ENCODE data around the gene GRIN3B.
A peak's percentile ranks its signal among the peaks of the same experiment; 100 is the strongest.

DNA sequence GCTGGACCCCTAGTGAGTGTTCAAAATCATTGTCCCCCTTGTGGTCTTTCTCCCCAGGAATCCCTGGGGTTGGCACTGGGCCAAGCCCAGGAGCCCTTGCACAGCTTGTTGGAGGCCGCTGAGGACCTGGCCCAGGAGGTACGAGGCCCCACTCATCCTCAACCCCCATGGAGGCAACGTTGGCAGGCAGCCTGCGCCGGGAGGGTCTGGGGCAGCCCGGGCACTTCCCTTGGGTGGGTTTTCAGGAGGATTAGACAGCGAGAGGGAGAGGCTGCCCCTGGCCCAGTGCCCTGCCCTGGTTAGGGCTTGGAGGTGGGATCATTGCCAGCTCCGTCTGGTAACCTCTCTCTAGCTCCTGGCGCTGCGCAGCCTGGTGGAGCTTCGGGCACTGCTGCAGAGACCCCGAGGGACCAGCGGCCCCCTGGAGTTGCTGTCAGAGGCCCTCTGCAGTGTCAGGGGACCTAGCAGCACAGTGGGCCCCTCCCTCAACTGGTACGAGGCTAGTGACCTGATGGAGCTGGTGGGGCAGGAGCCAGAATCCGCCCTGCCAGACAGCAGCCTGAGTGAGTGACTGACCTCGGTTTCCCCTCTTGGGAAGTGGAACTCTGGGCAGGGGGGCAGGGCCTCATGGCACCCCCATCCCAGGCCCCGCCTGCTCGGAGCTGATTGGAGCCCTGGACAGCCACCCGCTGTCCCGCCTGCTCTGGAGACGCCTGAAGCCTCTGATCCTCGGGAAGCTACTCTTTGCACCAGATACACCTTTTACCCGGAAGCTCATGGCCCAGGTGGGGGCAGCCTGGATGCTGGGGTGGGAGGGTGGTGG is 42.7 kb downstream of the GRIN3B start:
- no peak for TF ChIP-seq ZSCAN16 (tag by site-specific recombination; IDR thresholded peaks at IDR 0.05)
- TF ChIP-seq ZNF394 (tag by site-specific recombination; IDR thresholded peaks at IDR 0.05; ENCODE audit: borderline replicate concordance), result no peak
- TF ChIP-seq, protein P1, sequence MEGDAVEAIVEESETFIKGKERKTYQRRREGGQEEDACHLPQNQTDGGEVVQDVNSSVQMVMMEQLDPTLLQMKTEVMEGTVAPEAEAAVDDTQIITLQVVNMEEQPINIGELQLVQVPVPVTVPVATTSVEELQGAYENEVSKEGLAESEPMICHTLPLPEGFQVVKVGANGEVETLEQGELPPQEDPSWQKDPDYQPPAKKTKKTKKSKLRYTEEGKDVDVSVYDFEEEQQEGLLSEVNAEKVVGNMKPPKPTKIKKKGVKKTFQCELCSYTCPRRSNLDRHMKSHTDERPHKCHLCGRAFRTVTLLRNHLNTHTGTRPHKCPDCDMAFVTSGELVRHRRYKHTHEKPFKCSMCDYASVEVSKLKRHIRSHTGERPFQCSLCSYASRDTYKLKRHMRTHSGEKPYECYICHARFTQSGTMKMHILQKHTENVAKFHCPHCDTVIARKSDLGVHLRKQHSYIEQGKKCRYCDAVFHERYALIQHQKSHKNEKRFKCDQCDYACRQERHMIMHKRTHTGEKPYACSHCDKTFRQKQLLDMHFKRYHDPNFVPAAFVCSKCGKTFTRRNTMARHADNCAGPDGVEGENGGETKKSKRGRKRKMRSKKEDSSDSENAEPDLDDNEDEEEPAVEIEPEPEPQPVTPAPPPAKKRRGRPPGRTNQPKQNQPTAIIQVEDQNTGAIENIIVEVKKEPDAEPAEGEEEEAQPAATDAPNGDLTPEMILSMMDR (tag by site-specific recombination; IDR thresholded peaks at IDR 0.05), result no peak
- peak; percentile 98 for TF ChIP-seq GLIS1 (tag by site-specific recombination; IDR thresholded peaks at IDR 0.05)
- TF ChIP-seq, protein P2, sequence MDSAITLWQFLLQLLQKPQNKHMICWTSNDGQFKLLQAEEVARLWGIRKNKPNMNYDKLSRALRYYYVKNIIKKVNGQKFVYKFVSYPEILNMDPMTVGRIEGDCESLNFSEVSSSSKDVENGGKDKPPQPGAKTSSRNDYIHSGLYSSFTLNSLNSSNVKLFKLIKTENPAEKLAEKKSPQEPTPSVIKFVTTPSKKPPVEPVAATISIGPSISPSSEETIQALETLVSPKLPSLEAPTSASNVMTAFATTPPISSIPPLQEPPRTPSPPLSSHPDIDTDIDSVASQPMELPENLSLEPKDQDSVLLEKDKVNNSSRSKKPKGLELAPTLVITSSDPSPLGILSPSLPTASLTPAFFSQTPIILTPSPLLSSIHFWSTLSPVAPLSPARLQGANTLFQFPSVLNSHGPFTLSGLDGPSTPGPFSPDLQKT (IDR thresholded peaks at IDR 0.05; ENCODE audit: borderline replicate concordance, low read depth, low read length), result no peak
- no peak for TF ChIP-seq TCF7L2 (IDR thresholded peaks at IDR 0.05; ENCODE audit: borderline replicate concordance, low read depth, low read length)
- TF ChIP-seq, protein P3, sequence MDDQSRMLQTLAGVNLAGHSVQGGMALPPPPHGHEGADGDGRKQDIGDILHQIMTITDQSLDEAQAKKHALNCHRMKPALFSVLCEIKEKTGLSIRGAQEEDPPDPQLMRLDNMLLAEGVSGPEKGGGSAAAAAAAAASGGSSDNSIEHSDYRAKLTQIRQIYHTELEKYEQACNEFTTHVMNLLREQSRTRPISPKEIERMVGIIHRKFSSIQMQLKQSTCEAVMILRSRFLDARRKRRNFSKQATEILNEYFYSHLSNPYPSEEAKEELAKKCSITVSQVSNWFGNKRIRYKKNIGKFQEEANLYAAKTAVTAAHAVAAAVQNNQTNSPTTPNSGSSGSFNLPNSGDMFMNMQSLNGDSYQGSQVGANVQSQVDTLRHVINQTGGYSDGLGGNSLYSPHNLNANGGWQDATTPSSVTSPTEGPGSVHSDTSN (CRISPR knock-in tag; IDR thresholded peaks at IDR 0.05), result no peak
- TF ChIP-seq, protein P4, sequence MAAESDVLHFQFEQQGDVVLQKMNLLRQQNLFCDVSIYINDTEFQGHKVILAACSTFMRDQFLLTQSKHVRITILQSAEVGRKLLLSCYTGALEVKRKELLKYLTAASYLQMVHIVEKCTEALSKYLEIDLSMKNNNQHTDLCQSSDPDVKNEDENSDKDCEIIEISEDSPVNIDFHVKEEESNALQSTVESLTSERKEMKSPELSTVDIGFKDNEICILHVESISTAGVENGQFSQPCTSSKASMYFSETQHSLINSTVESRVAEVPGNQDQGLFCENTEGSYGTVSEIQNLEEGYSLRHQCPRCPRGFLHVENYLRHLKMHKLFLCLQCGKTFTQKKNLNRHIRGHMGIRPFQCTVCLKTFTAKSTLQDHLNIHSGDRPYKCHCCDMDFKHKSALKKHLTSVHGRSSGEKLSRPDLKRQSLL (tag by site-specific recombination; IDR thresholded peaks at IDR 0.05), result no peak
- no peak for TF ChIP-seq ZNF24 (tag by site-specific recombination; IDR thresholded peaks at IDR 0.05)
- TF ChIP-seq, protein P5, sequence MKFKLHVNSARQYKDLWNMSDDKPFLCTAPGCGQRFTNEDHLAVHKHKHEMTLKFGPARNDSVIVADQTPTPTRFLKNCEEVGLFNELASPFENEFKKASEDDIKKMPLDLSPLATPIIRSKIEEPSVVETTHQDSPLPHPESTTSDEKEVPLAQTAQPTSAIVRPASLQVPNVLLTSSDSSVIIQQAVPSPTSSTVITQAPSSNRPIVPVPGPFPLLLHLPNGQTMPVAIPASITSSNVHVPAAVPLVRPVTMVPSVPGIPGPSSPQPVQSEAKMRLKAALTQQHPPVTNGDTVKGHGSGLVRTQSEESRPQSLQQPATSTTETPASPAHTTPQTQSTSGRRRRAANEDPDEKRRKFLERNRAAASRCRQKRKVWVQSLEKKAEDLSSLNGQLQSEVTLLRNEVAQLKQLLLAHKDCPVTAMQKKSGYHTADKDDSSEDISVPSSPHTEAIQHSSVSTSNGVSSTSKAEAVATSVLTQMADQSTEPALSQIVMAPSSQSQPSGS (tag by site-specific recombination; IDR thresholded peaks at IDR 0.05; ENCODE audit: low read depth), result no peak
- TF ChIP-seq ZNF677 (tag by site-specific recombination; IDR thresholded peaks at IDR 0.05), result no peak
- TF ChIP-seq TRIM28 (IDR thresholded peaks at IDR 0.05; ENCODE audit: borderline replicate concordance, low read length), result no peak
- TF ChIP-seq ZBTB17 (tag by site-specific recombination; IDR thresholded peaks at IDR 0.05), result no peak
